NCI-H510A treated with DMSO at 0.1 percent for 48 hours (cell line): ENCODE data around the gene LILRB5.
"Not testable (repeated sequence)": the region's sequence is repeated elsewhere in the genome, so short reads cannot be mapped to it uniquely, and the experiment has no call there.

Experiments
- DNase-seq: peaks from one replicate; lab custom pipeline; 2025; lab: John Stamatoyannopoulos, UW

LILRB5 gene

GRCh38 chr19:54275951-54276350 lies 18.9 kb upstream of the LILRB5 start:
- no peak for DNase-seq

DNA sequence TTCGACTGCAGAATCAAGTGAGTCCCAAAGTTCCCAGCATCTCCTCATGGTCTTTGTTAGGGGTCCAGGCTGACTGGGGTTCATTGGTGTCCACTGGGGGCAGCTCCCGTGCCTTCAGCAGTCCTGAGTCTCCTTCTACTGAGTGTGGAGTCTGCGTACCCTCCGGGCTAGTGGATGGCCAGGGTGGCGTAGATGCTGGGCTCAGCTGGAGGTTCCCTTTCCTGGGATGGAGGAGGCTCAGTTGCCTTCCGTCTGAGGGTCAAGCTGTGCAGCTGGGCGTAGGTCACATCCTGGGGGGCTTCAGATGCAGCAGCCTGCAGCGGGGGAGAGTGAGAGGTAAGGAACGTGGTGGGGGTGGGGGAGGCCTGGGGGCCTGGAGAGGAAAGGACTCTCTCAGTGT lies 17.4 kb upstream of the LILRB5 start:
- not testable (repeated sequence) for DNase-seq

DNA sequence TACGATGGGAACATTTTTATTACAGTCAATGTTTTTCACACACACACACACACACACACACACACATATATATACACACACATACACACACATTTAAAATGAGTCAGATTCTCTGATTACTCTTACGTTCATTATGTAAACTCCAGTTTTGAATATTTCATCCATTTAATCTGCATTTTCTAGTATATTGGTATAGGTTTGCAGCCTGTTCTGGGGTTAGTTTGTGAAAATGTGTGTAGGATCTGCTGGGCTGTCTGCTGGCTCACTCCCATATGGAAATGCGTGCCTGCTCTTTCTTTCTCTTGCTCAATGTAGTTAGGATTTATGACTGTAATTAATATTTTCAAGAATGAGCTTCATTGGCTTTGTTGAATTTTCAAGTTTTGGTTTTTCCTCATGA lies 16.7 kb upstream of the LILRB5 start:
- no peak for DNase-seq

DNA sequence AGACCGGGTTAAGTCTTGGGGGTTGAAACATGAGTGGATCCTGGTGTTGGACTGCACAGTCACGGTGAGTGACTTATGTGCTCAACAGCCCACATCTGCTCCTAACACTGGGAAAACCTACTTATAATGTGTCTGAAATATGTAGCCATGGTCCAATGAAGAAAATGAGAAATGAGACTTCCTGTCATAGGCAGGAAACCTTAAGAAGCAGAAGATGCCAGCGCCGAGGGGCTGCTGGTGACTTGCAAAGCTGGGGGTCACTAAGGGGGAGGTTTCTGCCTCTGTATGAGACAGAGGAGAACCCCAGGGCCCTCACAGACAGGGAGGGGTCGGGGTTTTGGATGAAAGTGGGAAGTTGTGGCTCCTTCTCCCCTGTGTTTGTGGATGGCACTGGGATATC lies 15.1 kb upstream of the LILRB5 start:
- not testable (repeated sequence) for DNase-seq

DNA sequence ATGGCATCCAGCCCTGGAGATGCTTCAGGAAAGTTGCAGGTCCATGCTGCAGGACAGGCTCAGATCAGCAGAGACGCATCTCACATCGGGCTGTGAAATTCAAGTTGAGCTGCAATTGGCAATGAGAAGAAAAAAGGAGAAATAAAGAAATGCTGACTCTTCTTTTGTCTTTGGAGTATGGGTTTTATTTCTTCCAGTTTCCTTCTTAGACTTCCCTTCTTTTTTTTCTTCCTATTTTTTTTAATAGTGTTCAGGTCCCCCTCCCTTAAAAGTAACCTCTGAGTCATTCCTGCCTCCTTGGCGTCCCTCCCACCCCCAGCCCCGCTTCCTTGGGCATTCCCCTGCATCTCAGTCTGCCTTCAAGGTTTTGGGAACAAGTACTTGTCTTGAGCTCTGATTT lies 14.5 kb upstream of the LILRB5 start:
- DNase-seq, result not testable (repeated sequence)

DNA sequence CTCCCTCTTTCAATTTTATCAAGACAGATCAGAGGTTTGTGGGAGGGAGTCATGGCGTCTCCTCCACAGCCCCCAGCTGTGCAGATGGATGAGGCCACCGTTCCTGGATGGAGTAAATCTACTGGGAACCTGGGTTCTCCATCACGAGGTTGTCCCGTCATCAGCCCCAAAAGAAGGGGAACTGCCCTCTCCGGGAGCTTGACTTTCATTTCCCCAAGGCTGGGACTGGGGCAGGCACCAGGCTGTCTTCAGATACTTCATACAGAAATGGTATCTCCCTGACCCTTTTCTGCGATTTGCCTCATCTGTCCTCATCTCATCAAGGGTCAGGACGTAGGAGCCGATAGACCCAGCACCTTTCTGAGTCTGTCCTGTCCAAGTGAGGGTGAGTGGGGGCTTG lies 14.0 kb upstream of the LILRB5 start:
- no peak for DNase-seq

GRCh38 chr19:54268936-54269335 lies 11.9 kb upstream of the LILRB5 start:
- no peak for DNase-seq

GRCh38 chr19:54266133-54266532 lies 9.1 kb upstream of the LILRB5 start:
- DNase-seq, result peak; percentile 31

GRCh38 chr19:54262470-54262869 lies 5.4 kb upstream of the LILRB5 start:
- no peak for DNase-seq

GRCh38 chr19:54262066-54262465 lies 5.0 kb upstream of the LILRB5 start:
- DNase-seq, result no peak

GRCh38 chr19:54256250-54257115 lies 590 bp downstream of the LILRB5 start:
- DNase-seq, result no peak

DNA sequence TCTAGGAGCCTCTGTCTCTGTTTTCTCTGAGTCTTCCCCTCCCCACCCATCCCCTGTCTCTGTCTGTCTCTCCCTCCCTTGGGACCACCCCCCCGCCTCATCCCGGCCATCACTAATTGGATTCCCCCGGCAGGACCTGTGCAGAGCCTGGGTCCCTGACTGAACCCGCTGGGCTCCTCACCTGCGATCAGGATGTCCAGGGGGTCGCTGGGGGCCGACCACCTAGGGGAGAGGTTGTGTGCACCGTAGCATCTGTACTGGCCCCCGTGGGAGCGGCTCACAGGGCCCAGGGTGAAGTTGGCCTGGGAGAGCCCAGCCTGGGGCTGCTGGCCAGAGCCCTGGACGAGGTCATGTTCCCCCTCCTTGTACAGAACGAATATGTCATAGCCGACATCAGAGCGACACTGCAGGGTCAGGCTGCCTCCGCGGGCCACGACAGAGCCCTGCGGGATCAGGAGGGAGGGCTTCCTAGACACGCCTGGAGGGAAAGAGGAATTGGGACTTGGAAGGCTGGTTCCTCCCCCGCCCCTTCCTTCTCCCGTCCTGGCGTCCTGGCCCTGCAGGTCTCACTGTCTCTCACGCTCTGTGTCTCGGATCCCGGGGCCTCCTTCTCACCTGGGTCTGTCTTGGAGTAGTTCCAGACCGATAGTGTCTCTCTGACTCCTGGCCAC lies 1.8 kb downstream of the LILRB5 start:
- DNase-seq, result no peak

DNA sequence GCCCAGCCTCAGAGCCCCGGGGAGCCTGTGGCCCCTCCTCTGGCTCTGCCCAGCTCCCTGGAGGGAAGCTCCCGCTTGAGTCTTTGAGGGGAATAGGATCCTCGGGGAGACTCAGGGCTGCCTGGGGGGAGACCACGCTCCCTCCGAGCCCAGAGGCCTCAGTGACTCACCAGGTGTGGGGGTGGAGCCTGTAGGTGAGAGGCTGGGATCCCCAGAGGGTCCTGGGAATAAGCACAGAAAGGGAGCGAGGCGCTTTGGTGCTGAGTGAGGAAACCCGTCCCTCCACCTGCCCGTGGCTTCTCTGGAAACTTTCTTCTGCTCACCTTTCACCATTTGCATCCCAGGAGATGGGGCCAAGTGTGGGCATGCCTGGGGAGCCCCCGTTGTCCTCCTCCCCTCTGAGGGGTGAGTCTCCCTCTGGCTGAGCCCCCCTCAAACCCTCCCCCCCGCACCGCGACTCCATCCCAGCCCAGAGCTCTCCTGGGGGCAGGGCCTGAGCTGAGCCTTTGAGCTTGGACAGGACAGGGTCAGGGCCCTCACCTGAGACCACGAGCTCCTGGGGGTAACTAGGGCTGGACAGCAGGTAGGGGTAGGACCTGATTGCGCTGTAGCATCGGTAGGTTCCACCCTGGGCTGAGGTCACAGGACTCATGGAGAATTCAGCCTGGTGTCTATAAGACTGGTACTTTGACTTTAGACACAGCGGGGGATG lies 2.7 kb downstream of the LILRB5 start:
- no peak for DNase-seq

GRCh38 chr19:54253331-54254194 lies 3.5 kb downstream of the LILRB5 start:
- no peak for DNase-seq

DNA sequence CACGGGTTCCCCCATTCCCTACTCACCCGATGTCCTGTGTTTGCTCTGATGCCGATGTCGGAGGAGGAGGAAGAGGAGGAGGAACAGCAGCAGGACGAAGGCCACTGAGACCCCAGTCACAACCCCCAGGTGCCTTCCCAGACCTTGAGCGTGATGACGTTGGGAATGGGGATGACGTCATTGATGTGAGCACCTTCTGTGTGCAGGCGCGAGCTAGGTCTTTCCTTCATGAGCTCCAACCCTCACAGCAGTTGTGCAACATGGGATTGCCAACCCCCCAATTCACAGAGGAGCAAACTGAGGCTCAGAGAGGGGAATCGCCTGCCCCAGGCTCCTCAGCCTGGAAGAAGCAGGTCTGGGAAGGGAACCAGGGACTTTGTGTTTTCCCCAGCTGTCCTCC lies 4.2 kb downstream of the LILRB5 start:
- DNase-seq, result no peak

GRCh38 chr19:54252243-54252642 lies 4.8 kb downstream of the LILRB5 start:
- DNase-seq, result no peak

- no peak for DNase-seq
Measured at GRCh38 chr19:54248016-54248601, 9.0 kb downstream of the LILRB5 start.

DNA sequence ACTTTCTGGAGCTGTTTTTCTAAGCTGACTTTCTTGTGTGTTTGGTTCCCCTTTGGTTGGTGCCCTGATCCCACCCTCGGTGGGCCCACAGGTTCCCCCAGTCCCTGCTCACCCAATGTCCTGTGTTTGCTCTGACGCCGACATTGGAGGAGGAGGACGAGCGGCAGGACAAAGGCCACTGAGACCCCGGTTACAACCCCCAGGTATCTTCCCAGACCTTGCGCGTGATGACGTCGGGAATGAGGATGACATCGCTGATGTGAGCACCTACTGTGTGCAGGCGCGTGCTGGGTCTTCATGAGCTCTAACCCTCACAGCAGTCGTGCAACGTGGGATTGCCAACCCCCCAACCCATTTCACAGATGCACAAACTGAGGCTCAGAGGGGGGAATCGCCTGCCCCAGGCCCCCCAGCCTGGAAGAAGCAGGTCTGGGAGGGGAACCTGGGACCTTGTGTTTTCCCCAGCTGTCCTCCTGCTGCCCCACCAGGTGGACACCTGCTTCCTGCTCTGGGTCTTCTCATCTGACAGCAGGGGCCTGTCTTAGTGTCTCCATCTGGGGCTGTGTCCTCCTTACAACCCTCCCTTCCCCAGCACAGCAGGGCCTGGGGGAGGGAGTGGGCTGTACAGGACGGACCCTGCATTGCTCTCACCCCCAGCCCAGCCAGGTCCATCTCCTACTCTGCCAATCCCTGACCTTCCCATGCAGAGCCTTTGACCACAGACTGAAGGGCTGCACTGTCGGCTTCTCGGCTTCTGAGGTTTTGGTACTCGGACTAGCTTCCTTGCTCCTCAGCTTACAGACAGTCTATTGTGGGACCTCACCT lies 9.8 kb downstream of the LILRB5 start:
- no peak for DNase-seq

GRCh38 chr19:54245936-54246335 lies 11.1 kb downstream of the LILRB5 start:
- no peak for DNase-seq

DNA sequence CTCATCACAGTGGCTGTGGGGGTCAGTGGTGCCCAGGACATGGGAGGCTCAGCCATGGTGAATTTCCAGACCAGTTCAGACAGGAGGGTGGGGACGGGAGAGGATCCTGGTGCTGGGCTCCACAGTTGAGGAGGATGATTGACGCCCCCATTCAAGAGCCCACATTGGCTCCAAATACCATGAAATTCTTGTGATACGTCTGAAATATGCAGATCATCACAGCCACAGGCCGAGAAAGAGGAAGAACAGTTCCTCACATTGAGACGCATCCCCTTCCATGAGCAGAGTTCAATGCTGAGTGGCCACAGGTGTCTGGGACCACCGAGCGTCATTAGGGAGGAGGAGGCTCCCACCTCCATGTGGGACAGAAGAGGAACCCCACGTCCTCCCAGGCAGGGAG lies 13.3 kb downstream of the LILRB5 start:
- DNase-seq, result not testable (repeated sequence)

DNA sequence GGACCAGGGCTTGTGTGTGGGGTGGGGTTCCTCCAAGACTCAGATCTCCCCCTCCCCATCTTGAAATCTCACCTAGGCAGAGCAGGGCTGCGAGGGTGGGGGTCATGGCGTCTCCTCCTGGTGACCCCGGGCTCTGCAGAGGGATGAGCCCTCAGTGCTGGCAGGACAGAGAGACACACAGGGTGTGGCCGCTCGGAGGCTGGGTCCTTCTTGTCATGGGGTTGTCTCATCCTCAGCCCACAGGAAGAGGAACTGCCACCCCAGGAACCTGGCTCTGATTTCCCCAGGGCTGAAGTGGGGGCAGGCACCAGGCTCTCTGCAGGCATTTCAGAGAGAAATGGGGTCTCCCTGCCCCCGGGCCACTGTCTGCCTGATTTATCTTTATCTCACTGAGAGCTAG lies 14.4 kb downstream of the LILRB5 start, which contains the start of gene LILRA6:
Gene LILRA6 (minus strand): TSS at position 145 of the 400 bp plus-strand sequence.
- DNase-seq, result not testable (repeated sequence)
